Neuronal stem cell (in vitro differentiated cells): ENCODE results near the gene THAP4.

Source experiments
- DNase-seq: peaks from one replicate; pipeline ENCODE4 v3.0.0-alpha.2; 2013; ENCODE audit warnings: low spot score
- H2AFZ ChIP-seq: one replicate; pipeline ENCODE4 v1.6.1; 2013; ENCODE audit warnings: mild to moderate bottlenecking, low read length, inconsistent platforms
- H2AK5ac ChIP-seq: 2 replicates; pipeline ENCODE4 v1.6.1; 2013; ENCODE audit warnings: low read depth, mild to moderate bottlenecking, inconsistent platforms, low read length, moderate library complexity, mixed read lengths
- H2BK120ac ChIP-seq: 2 replicates; pipeline ENCODE4 v1.6.1; 2013; ENCODE audit warnings: low read depth, mild to moderate bottlenecking, inconsistent platforms, low read length, moderate library complexity, mixed read lengths
- H2BK12ac ChIP-seq: one replicate; pipeline ENCODE4 v1.6.1; 2013; ENCODE audit warnings: low read length, inconsistent platforms
- H2BK15ac ChIP-seq: 2 replicates; pipeline ENCODE4 v1.6.1; 2013; ENCODE audit warnings: mild to moderate bottlenecking, low read length, inconsistent platforms, mixed read lengths
- H2BK5ac ChIP-seq: one replicate; pipeline ENCODE4 v1.6.1; 2013; ENCODE audit warnings: inconsistent platforms, mild to moderate bottlenecking, low read length, moderate library complexity
- H3K14ac ChIP-seq: one replicate; pipeline ENCODE4 v1.6.1; 2013; ENCODE audit warnings: low read length, inconsistent platforms
- H3K18ac ChIP-seq: 2 replicates; pipeline ENCODE4 v1.6.1; 2013; ENCODE audit warnings: low read length, inconsistent platforms
- H3K23ac ChIP-seq: 2 replicates; pipeline ENCODE4 v1.6.1; 2013; ENCODE audit warnings: low read depth, mild to moderate bottlenecking, mixed read lengths, low read length, inconsistent platforms; ENCODE audit not compliant: poor library complexity
- H3K27ac ChIP-seq: replicated peaks from 3 replicates; pipeline ENCODE4 v1.5.1; 2013; ENCODE audit warnings: low read length, inconsistent platforms
- H3K27me3 ChIP-seq, 3 experiments: 2 replicates each; pipeline ENCODE4 v1.6.1; 2013; ENCODE audit warnings: low read length in 3 of 3, mild to moderate bottlenecking in 2 of 3, inconsistent platforms in 1 of 3, low read depth in 1 of 3, mixed read lengths in 1 of 3, moderate library complexity in 1 of 3; ENCODE audit not compliant: control insufficient read depth in 3 of 3, insufficient read depth in 3 of 3
- H3K36me3 ChIP-seq, 2 donors: replicated peaks in 1 of 2; 2 replicates each; pipeline ENCODE4 v1.6.1; 2013; ENCODE audit warnings: low read length in 2 of 2; ENCODE audit not compliant: control insufficient read depth in 2 of 2, insufficient read depth in 2 of 2
- H3K4ac ChIP-seq: 2 replicates; pipeline ENCODE4 v1.6.1; 2013; ENCODE audit warnings: inconsistent platforms, mild to moderate bottlenecking, low read length, moderate library complexity
- H3K4me1 ChIP-seq, 2 donors: 1 replicate in 1 of 2; 2 replicates in 1 of 2; pipeline ENCODE4 v1.6.1; 2013; ENCODE audit warnings: low read length in 2 of 2, low read depth in 1 of 2; ENCODE audit not compliant: control insufficient read depth in 2 of 2, insufficient read depth in 1 of 2
- H3K4me2 ChIP-seq: one replicate; pipeline ENCODE4 v1.6.1; 2013; ENCODE audit warnings: mild to moderate bottlenecking, low read length, inconsistent platforms; ENCODE audit not compliant: insufficient read depth, poor library complexity, severe bottlenecking
- H3K4me3 ChIP-seq, 2 donors: 2 replicates each; pipeline ENCODE4 v1.5.1; 2013; ENCODE audit warnings: low read length in 2 of 2, mild to moderate bottlenecking in 2 of 2, inconsistent platforms in 1 of 2, moderate library complexity in 1 of 2
- H3K79me1 ChIP-seq: one replicate; pipeline ENCODE4 v1.6.1; 2013; ENCODE audit warnings: low read depth, mild to moderate bottlenecking, inconsistent platforms, low read length, moderate library complexity
- H3K9ac ChIP-seq: one replicate; pipeline ENCODE4 v1.6.1; 2013; ENCODE audit warnings: mild to moderate bottlenecking, low read depth, low read length, inconsistent platforms; ENCODE audit not compliant: poor library complexity
- H3K9me3 ChIP-seq, 2 donors: replicated peaks in 1 of 2; 2 replicates each; pipeline versions ENCODE3 to v1.6.1; 2013; ENCODE audit warnings: low read length in 2 of 2, mild to moderate bottlenecking in 2 of 2, inconsistent platforms in 1 of 2, low read depth in 1 of 2, mixed read lengths in 1 of 2, moderate library complexity in 1 of 2; ENCODE audit not compliant: control insufficient read depth in 2 of 2, insufficient read depth in 1 of 2
- H4K8ac ChIP-seq: one replicate; pipeline ENCODE4 v1.6.1; 2013; ENCODE audit warnings: low read depth, mild to moderate bottlenecking, inconsistent platforms, low read length, moderate library complexity
- H4K91ac ChIP-seq: one replicate; pipeline ENCODE4 v1.6.1; 2013; ENCODE audit warnings: low read length, low read depth, mild to moderate bottlenecking, inconsistent platforms; ENCODE audit not compliant: poor library complexity
- WGBS, 2 donors: extraction: QIAGEN DNeasy Blood & Tissue Kit; methylation state at CpG; one replicate each; pipeline ENCODE4 v1.1.7; 2013; ENCODE audit warnings: missing lambda C conversion rate in 2 of 2, mixed read lengths in 1 of 2; ENCODE audit not compliant: insufficient read length in 2 of 2, insufficient replicate concordance in 1 of 2; ENCODE audit errors: extremely low coverage in 2 of 2; 5-methylcytosine and 5-hydroxymethylcytosine counted together

Gene THAP4

DNA sequence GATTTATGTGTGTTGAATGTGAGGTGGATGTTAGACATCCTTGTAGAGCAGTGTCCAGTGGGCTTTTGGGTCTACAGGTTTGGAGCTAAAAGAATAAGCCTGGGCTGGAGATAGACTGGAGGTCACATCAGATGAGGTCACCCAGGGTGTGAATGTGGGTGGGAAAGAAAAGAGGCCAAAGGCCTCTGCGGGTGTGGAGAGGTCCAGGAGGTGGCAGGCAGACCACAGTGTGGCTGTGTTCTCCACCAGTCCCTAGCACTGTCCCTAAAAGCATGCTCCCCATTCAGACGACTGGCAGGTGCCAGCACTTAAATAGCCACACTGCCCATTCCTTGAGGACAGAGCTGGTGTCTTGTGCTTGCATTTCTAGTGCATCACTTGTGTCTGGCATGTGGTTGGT, 4.7 kb upstream of the THAP4 start:
- Histone ChIP-seq H3K4me3 (no peak overlapping the region), H3K18ac (no peak overlapping the region), H3K14ac (no peak overlapping the region), H2BK5ac (no peak overlapping the region), H2AFZ (no peak overlapping the region), H2BK15ac (no peak overlapping the region), H3K4me1 (peaks cover 3 to 9% of the 10 kb centered on the region in 2 donors), H3K4me2 (no peak overlapping the region), H3K27ac (no peak overlapping the region), H3K9me3 (peaks cover 3 to 14% of the 10 kb centered on the region in 2 donors), H2BK12ac (no peak overlapping the region), H4K8ac (no peak overlapping the region), H4K91ac (no peak overlapping the region), H3K79me1 (peaks cover 18% of the 10 kb centered on the region), H2AK5ac (no peak overlapping the region), H2BK120ac (no peak overlapping the region), H3K27me3 (no peaks in the 10 kb centered on the region), H3K4ac (no peak overlapping the region), H3K23ac (no peak overlapping the region), H3K36me3 (peaks cover 4 to 52% of the 10 kb centered on the region in 2 donors), H3K9ac (no peak overlapping the region)
- WGBS, 2 donors, result no CpG with 5 or more reads among the region's 2 CpGs
- no peak for DNase-seq

DNA sequence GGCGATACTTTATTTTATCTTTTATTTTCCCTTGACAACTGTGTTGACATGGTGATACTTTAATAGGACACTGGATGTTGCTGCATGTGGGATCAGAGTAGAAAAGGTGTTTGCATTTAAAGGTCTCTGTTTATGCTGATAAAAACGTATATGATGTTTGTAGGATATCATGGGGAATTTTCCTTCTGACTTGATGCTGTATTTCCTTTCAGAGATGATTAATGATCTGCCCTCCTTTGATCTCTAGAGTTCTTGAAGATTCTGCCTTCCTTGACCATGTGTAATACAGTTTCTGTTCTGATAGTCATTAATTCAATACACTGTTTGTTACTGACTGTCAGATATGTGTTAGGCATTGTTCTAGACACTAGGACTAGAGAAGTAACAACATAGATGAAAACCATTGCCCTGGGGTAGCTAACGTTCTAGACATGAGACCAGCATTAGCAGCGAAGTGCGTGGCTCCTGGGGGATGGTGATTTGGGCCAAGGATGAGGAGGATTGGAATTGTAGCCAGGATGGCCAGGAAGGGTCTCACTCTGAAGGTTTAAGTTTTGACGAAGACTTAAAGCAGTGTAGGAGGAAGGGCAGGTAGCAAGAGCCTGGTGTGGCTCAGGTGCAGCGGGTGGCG, 3.3 kb upstream of the THAP4 start:
- Histone ChIP-seq H3K4ac (no peak overlapping the region), H4K91ac (no peak overlapping the region), H3K79me1 (peaks cover 14% of the 10 kb centered on the region), H3K27ac (no peak overlapping the region), H3K18ac (no peak overlapping the region), H3K4me3 (no peak overlapping the region), H3K23ac (no peak overlapping the region), H3K27me3 (no peaks in the 10 kb centered on the region), H3K4me1 (peaks cover 6 to 9% of the 10 kb centered on the region in 2 donors), H2BK120ac (no peak overlapping the region), H3K4me2 (no peak overlapping the region), H3K9me3 (peaks cover 3 to 14% of the 10 kb centered on the region in 2 donors), H2AK5ac (no peak overlapping the region), H4K8ac (no peak overlapping the region), H2BK5ac (no peak overlapping the region), H2AFZ (no peak overlapping the region), H3K14ac (no peak overlapping the region), H2BK12ac (no peak overlapping the region), H2BK15ac (no peak overlapping the region), H3K36me3 (peaks cover 4 to 41% of the 10 kb centered on the region in 2 donors), H3K9ac (no peak overlapping the region)
- no peak for DNase-seq
- WGBS, 2 donors, result no CpG with 5 or more reads among the region's 8 CpGs

DNA sequence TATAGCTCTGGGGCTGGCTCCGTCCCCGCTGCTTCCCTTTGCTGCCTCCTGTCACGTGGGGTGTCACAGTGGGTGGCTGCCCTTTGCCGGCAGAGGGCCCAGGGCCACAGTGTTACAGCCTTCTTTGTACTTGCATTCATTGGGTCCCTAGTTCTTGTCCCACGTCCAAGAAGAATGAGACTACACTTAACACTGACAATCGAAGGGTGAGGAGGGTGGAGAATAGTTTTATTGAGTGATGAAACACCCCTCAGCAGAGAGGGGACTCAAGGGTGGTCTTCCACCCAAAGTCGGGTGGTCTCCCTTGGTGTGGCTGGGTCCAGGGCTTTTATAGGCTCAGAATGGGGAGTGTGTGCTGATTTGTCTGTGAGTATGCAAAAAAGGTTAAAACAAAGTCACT, 2.4 kb upstream of the THAP4 start:
- H4K91ac ChIP-seq, result no peak overlapping the region
- H2AFZ ChIP-seq, result no peak overlapping the region

DNA sequence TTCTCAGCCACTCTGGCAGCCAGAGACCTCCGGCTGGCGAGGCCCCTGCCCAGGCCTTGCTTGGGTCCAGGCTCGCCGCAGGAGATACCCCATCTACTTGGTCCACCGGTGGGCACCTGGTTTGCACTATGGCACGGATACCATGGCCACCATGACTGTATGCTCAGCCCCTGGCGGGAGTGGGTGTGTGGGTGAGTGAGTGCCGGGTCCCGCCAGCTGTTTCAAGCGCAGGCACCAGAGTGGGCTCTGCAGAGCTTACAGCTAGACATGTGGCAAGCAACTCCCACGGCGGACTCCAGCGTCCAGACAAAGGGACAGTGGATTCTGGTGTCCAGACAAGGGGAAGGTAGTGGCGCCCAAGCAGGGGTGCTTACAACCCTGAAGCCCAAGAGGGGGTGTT, 2.0 kb upstream of the THAP4 start:
- Histone ChIP-seq H2BK12ac (no peak overlapping the region), H3K18ac (no peak overlapping the region), H4K8ac (no peak overlapping the region), H3K4me1 (peaks cover 6 to 9% of the 10 kb centered on the region in 2 donors), H3K4me2 (no peak overlapping the region), H2BK5ac (no peak overlapping the region), H3K4ac (no peak overlapping the region), H3K36me3 (peaks cover 7 to 47% of the 10 kb centered on the region in 2 donors), H3K4me3 (peak overlapping the region; percentile 0 to 100), H3K27me3 (no peaks in the 10 kb centered on the region), H4K91ac (no peak overlapping the region), H3K14ac (no peak overlapping the region), H3K27ac (no peak overlapping the region), H2BK15ac (no peak overlapping the region), H2AK5ac (no peak overlapping the region), H3K9ac (peak overlapping the region; percentile 70), H3K9me3 (peaks cover 3 to 14% of the 10 kb centered on the region in 2 donors), H2BK120ac (no peak overlapping the region), H3K79me1 (peaks cover 20% of the 10 kb centered on the region), H2AFZ (no peak overlapping the region), H3K23ac (no peak overlapping the region)
- no CpG with 5 or more reads among the region's 14 CpGs for WGBS, 2 donors
- DNase-seq, result no peak

More for the DNA sequence above, 2.4 kb upstream of the THAP4 start:
- H2BK15ac ChIP-seq, result no peak overlapping the region
- H3K4me1 ChIP-seq, result peaks cover 6 to 9% of the 10 kb centered on the region in 2 donors
- peaks cover 18% of the 10 kb centered on the region for H3K79me1 ChIP-seq
- H3K14ac ChIP-seq, result no peak overlapping the region
- H3K4ac ChIP-seq, result no peak overlapping the region
- no peak overlapping the region for H2BK12ac ChIP-seq
- H3K4me2 ChIP-seq, result no peak overlapping the region
- H3K27me3 ChIP-seq, result no peaks in the 10 kb centered on the region
- H2BK5ac ChIP-seq, result no peak overlapping the region
- peaks cover 3 to 14% of the 10 kb centered on the region in 2 donors for H3K9me3 ChIP-seq
- H3K23ac ChIP-seq, result no peak overlapping the region
- H2BK120ac ChIP-seq, result no peak overlapping the region
- H3K36me3 ChIP-seq, result peaks cover 4 to 44% of the 10 kb centered on the region in 2 donors
- H4K8ac ChIP-seq, result no peak overlapping the region
- WGBS, 2 donors, result no CpG with 5 or more reads among the region's 7 CpGs
- H3K27ac ChIP-seq, result no peak overlapping the region
- H2AK5ac ChIP-seq, result no peak overlapping the region
- no peak overlapping the region for H3K18ac ChIP-seq
- peak overlapping the region in 1 of 2 donors; percentile 100 for H3K4me3 ChIP-seq
- H3K9ac ChIP-seq, result no peak overlapping the region
- no peak for DNase-seq
